Jurkat, Clone E6-1 (cell line): Measurements from ENCODE around the gene GCNT3.

ENCODE experiments used
- DNase-seq: peaks from one replicate; pipeline ENCODE4 v3.0.0-alpha.2; 2011; ENCODE audit warnings: low read depth, low spot score
- H3K4me3 ChIP-seq: 2 replicates; pipeline ENCODE4 v1.5.1; 2011; ENCODE audit warnings: mild to moderate bottlenecking, low read length, control low read depth, moderate library complexity

The GCNT3 gene

GRCh38 chr15:59668556-59668955 lies 57.0 kb downstream of the GCNT3 start:
- H3K4me3 ChIP-seq = no peak overlapping the region
- DNase-seq = no peak
